Measurements from ENCODE around the gene MYO7A.

The MYO7A gene

GRCh38 chr11:77202941-77203900 lies 75.2 kb downstream of the MYO7A start:
- DNase-seq, result no peak

- DNase-seq, result no peak
These were observed 76.1 kb downstream of the MYO7A start for GRCh38 chr11:77203901-77204753.

GRCh38 chr11:77204754-77205466 lies 76.9 kb downstream of the MYO7A start:
- DNase-seq, result no peak

- no peak for DNase-seq
These were observed 77.6 kb downstream of the MYO7A start for GRCh38 chr11:77205467-77206263.

- DNase-seq, result no peak
These were observed 78.4 kb downstream of the MYO7A start for GRCh38 chr11:77206264-77207018.

- DNase-seq, result no peak
These were observed 79.0 kb downstream of the MYO7A start for GRCh38 chr11:77207019-77207485.

GRCh38 chr11:77207618-77208313 lies 79.7 kb downstream of the MYO7A start:
- no peak for DNase-seq

GRCh38 chr11:77208535-77208934 lies 80.5 kb downstream of the MYO7A start:
- DNase-seq, result no peak

GRCh38 chr11:77209663-77210062 lies 81.6 kb downstream of the MYO7A start:
- no peak for DNase-seq

GRCh38 chr11:77211040-77211451 lies 83.0 kb downstream of the MYO7A start:
- no peak for DNase-seq

- no peak for DNase-seq
These were observed 83.7 kb downstream of the MYO7A start for GRCh38 chr11:77211594-77212251.

GRCh38 chr11:77212314-77213007 lies 84.4 kb downstream of the MYO7A start:
- no peak for DNase-seq

GRCh38 chr11:77213029-77213579 lies 85.1 kb downstream of the MYO7A start:
- DNase-seq, result no peak

- no peak for DNase-seq
These were observed 85.8 kb downstream of the MYO7A start for GRCh38 chr11:77213589-77214428.

- DNase-seq, result no peak
These were observed 86.5 kb downstream of the MYO7A start for GRCh38 chr11:77214557-77214956.

- DNase-seq, result no peak
These were observed 87.1 kb downstream of the MYO7A start for GRCh38 chr11:77215106-77215505.

- DNase-seq, result no peak
These were observed 89.1 kb downstream of the MYO7A start for GRCh38 chr11:77217156-77217555.

GRCh38 chr11:77223797-77224196 lies 95.8 kb downstream of the MYO7A start:
- DNase-seq, result no peak
